Activated CD4-positive, CD25-positive, alpha-beta regulatory T cell treated with anti-CD3 and anti-CD28 coated beads, Interleukin-2, amount 50 U/mL, for 16 hours (primary cell): ENCODE measurements around the gene CLIC4.
"Not testable (repeated sequence)": the region's sequence is repeated elsewhere in the genome, so short reads cannot be mapped to it uniquely, and the experiment has no call there.

ENCODE experiments used
- DNase-seq: peaks from one replicate; pipeline ENCODE4 v3.0.0-alpha.2; 2020; ENCODE audit warnings: low read depth, low spot score

The CLIC4 gene

DNA sequence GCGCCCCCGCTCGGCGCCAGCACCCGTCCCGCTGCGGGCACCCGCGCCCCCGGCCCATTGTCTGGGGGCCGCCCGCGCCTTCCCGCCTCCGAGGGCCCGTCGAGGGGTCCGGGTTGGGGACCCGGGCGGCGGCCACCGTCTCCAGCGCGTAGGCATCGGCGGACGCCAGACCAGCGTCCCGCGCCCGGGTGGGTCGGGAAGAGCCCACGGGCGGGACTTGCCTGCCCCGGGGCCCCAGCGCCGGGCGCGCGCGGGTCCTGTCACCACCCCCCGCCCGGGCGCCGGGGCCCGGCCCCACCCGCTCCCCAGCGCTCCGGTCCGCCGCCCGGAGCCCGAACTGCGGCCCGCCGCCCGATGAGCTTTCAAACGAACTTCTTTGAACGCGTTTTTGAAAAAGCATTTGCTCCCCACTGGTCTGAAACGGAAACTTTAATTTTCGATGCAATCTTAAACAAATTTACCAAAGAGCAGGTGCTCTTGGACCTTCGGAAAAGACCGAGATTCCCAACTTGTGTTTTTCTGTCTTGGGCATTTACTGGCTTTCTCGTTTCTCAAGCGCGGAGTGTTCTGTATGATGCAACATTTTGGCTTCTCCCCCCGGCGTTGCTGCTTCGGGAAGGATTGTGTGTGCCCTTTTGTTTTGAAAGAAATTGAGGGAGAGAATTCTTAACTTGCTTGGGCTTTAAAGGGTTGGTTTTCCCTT is 615 bp downstream of the CLIC4 start:
- no peak for DNase-seq

DNA sequence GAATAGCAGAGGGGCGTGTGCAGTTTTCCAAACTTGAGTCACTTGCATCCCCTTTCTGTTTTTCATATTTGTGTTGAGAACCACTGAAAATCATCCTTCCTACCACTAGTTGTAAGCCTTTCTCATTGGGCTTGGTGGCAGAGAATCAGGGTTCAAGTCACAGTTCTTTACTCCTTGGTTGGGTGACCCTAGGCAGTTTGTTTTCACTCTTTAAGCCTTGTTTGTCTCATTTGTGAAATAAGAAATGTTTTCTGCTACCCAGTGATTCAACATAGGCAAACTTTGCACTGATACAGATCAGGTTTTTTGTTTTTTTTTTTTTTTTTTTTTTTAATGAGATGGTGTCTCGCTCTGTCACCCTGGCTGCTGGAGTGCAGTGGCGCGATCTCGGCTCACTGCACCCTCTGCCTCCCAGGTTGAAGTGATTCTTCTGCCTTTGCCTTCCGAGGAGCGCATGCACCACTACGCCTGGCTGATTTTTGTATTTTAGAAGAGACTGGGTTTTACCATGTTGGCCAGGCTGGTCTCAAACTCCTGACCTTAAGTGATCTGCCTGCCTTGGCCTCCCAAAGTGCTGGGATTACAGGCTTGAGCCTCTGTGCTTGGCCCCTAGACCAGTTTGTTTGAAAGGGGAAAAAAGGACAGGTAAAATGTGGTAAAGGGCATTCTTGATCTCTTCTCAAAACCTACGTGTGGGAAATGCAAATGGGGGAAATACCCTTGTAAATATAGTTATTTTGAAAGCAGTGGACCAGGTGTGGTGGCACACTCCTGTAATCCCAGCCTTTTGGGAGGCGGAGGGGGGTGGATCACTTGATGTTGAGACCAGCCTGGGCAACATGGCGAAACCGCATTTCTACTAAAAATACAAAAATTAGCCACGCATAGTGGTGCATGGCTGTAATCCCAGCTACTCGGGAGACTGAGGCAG is 3.2 kb downstream of the CLIC4 start:
- no peak for DNase-seq

DNA sequence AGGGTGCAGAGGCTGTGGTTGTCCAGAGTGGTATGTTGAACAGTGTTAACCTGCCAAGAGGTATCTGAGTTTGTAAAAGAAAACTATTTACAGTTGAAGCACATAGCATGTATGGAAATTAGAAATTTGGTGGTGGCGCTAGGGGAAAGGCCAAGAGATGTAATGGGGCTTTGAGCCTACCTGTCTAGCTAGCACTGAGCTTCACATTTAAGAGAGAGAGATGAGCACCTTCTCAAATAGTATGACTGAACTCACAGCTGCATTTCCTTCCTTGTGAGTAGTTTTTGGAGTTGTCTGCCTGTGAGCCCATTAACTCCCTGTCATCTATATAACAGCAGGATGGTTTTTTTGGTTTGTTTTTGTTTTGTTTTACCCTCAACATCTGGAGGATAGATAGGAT is 4.0 kb downstream of the CLIC4 start:
- no peak for DNase-seq

DNA sequence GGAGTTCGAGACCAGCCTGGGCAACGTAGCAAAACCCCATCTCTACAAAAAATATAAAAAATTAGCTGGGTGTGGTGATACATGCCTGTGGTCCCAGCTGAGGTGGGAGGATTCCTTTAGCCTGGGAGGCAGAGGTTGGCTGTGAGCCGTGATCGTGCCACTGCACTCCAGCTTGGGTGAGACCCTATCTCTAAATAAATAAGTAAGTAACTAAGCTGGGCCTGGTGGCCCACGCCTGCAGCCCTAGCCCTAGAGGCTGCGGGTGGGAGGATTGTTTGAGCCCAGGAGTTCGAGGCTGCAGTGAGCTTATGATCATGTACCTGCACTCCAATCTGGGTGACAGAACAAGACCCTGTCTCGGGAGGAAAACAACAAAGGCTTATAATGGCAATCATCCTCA is 4.6 kb downstream of the CLIC4 start:
- no peak for DNase-seq

DNA sequence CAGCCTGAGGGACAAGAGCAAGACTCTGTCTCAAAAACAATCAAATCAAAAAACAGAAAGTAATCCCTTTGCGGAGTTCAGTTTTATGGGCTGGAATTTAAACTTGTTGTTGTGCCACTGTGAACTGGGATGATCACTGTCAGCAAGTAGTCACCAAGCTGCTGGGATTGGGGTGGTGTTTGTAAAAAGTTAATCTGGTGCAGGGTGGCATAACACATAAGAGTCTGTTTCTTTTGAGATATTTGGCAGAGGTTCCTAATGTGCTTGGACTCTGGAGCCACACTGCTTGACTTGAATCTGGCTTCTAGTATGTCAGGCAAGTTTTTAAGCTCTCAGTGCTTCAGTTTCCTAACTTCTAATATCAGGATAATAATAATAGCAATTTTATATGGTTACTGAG is 6.6 kb downstream of the CLIC4 start:
- no peak for DNase-seq

DNA sequence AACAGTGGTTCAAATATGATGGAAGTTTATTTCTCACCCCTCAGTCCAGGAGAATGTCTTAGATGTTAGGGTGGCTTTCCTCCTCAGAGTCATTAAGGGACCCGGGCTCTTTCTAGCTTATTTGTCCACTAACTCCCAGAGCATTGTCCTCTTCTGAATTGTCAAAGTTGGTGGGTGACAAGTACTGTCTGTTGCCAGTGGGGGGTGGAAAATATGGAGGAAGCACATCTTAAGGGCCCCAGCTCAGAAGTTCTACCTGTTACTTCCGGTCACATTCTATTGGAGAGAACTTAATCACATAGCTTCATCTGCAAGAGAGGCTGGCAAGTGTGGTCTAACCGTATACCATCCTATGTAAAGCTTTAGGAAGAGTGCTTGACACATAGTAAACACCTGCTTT is 7.1 kb downstream of the CLIC4 start:
- DNase-seq: no peak

DNA sequence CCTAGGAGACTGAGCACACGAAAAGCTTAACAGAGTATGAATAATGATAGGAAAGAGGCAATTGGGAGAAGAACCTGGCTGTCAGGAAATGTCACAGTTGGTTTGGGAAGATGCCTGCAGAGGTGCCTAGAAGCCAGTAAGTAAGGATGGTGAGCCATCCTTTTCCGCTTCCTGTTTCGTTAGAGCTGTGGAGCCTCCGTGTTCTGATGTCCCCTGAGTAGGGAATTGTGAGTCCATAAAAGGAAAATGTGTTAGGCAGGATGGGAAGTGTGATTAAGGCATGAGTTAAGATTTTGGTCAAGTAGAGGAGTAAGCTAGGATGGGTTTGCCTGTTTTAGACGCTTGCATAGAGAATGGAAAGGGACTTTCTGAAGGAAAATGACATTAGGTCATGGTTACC is 9.0 kb downstream of the CLIC4 start:
- DNase-seq: no peak

DNA sequence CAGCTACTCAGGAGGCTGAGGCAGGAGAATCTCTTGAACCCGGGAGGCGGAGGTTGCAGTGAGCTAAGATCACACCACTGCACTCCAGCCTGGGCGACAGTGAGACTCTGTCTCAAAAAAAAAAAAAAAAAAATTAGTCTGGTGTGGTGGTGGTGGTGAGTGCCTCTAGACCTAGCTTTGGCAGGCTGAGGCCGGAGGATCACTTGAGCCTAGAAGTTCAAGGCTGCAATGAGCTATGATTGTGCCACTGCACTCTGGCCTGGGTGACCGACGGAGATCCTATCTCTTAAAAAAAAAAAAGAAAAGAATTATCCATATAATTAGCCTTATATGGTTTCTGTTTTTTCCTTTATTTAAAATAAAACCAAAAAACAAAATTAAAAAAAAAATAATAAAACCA is 10.1 kb downstream of the CLIC4 start:
- not testable (repeated sequence) for DNase-seq

DNA sequence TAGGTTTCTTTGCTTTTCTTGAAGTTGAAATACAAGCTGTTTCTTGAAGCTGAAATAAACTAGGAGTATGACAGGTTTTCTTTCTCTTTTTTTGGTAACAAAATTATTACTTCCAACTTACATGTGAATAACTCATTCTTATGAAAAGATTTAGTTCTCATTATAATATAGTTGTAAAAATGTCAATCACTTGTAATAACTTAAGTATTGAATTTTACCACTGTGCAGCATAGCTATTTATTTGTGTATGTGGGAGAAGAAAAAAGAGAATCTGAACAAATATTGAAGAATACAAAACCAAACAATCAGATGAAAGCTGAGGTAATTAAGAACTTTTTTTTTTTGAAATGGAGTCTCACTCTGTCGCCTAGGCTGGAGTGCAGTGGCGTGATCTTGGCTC is 11.1 kb downstream of the CLIC4 start:
- no peak for DNase-seq

DNA sequence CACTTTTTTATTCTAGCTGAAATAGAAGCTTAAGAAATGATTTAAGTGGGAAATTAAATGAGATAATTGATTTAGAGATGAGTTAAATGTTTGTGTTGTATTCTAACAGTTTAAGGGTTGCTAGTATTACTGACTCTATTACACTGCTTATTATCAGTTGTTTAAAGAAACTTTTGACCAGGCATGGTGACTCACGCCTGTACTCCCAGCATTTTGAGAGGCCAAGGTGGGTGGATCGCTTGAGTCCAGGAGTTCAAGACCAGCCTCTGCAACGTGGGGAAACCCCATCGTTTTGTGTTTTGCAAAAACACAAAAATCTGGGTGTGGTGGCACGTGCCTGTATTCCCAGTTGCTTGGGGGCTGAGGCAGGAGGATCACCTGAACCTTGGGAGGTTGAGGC is 14.2 kb downstream of the CLIC4 start:
- DNase-seq: no peak

DNA sequence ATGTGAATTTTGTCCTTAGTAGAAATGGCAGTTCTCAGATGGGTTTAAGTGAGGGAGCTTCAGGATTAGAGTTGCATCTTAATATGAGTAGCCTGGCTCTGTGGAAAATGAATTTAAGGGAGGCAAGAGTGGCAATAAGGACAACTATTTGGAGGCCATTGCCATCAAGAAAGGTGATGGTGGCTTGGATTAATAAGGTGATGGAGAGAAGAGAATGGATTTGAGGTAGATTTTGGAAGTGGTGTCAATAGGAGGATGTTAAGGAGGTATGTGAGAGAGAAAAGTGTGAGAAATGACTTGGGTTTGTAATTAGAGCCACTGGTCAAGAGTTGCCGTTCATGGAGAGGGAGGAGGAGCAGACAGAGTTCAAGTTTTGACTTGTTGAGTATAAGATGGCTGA is 16.3 kb downstream of the CLIC4 start:
- no peak for DNase-seq

DNA sequence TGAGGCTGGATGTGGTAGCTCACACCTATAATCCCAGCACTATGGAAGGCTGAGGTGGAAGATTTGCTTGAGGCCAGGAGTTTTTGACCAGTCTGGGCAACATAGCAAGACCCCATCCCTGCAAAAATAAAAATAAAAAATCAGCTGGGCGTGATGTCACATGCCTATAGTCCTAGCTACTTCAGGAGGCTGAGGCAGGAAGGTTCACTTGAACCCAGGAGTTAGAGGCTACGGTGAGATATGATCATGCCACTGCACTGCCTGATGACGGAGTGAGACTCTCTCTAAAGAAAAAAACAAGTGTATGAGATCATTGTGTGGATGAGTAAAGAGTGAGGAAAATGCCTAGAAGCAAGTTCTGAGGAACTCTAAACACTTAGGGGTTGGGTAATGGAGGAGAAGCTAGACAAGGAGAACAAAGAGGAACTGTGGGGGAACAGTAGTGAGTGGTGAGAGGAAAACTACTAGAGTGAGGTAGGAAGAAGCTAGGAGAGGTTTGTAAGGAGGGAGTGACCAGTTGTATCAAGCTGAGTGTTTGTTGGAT is 17.0 kb downstream of the CLIC4 start:
- no peak for DNase-seq

DNA sequence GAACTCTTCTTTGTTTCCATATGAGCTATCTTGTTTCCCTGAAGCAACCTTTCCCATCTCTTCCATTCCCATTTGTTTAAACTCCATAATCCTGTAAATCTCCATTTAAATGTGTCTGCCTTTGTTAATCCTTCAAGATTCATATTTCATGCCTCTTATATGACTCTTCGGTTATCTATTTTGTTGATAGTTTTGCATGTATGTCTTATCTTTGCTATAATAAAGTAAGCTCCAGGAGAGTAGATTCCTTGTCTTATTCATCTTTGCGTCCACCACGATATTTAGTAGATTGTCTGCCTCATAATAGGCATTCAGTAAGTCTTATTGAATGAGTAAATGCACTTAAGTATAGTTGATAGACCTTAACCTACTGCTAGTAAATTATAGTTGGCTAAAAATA is 18.4 kb downstream of the CLIC4 start:
- DNase-seq: no peak

DNA sequence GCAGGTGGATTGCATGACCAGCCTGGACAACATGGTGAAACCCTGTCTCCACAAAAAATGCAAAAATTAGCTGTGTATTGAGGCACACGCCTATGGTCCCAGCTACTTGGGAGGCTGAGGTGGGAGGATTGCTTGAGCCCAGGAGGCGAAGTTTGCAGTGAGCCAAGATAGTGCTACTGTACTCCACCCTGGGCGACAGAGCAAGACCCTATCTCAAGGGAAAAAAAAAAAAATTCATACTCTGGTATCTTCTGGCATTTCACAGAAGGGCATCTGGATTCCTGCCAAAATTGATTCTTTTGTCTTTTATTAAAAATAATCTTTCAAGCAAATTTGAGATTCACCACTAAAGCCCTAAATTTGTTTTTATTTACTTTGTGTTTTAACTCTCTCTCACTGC is 19.2 kb downstream of the CLIC4 start:
- no peak for DNase-seq

DNA sequence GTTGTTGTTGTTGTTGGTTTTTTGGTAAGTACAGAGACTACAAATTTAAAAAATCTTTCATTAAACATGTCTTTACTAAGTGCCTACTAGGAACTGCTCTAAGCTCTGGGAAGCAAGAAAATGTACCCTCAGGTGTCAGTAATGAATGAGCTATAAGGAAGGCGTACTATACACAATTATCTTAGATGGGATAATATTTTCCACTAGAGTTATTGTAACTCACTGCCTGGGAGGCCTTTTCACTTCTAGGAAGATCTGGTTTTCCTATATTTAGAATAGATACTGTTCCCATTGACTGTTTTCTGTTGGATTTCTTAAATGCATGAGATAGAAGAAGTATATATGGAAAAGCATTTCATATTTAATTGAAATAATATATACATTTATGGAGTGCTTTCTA is 19.6 kb downstream of the CLIC4 start:
- DNase-seq: no peak

DNA sequence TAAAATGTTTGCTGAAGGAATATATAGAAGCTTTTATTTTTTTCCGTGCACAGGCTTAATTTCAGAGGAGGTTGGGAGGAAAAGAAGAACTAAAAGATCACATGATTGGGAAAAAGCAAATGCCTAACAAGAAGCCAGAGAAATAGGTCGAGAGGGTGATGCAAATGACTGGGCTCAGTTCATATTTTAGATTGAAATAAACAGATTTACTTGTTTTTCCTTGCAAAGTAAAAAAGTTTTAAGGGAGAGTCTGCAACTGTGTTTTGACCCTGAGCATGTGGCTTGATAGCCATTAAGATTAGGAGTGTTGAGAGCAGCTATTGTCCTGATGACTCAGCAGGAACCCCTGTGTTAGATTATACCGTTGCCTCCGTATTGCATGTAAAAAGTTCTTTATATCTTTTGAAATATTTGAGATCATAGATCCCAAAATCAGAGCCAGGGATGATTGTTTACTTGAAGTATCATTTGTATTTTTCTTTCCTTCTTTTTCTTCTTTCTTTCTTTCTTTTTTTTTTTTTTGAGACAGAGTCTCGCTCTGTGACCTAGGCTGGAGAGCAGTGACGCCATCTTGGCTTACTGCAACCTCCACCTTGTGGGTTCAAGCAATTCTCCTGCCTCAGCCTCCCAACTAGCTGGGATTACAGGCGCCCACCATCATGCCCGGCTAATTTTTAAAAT is 20.2 kb downstream of the CLIC4 start:
- DNase-seq: no peak

DNA sequence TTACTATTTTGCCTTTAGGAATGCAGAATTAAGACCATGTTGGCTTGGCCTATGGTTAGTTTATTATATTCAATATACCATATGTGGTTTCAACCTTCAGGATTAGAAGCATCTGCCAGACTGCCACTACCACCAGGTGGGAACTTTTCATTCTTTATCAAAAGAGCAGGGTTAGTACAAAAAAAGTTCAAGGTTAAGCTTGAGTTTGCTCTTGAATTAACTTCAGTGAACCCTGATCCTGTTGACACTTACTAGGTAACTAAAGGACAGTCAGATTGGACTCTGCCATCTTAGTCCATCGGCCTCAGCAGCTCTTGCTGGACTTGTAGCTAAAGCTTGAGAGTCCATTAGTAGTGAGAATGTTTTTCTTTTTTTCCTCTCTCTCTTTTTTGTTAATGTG is 22.1 kb downstream of the CLIC4 start:
- DNase-seq: no peak

DNA sequence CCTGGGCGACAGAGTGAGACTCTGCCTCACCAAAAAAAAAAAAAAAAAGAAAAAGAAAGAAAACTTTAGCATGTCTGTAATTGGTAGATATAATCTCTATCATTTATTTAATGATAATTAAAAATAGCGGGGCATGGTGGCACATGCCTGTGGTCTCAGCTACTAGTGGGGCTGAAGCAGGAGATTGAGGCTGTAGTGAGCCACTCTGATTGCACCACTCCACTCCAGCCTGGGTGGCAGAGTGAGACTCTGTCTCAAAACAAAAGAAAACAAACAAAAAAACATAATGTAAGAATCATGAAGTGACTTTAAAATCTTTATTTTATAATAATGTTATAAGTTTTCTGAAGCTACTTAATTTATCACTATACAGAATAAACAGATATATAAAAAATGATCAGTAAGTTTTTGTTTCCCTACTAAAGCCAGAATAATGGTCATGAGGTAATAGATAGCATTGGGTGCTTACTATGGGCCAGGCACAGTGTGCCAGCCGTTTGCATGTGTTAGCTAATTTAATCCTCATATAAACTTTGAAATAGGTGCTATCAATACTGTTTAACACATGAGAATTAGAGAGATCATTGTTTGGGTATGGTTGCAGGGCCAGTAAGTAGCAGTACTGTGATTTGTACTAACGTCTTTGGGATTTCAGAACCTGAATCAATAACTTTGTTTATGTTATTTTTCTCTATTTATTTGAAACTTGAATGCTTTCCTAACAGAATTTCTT is 23.8 kb downstream of the CLIC4 start:
- DNase-seq: no peak

DNA sequence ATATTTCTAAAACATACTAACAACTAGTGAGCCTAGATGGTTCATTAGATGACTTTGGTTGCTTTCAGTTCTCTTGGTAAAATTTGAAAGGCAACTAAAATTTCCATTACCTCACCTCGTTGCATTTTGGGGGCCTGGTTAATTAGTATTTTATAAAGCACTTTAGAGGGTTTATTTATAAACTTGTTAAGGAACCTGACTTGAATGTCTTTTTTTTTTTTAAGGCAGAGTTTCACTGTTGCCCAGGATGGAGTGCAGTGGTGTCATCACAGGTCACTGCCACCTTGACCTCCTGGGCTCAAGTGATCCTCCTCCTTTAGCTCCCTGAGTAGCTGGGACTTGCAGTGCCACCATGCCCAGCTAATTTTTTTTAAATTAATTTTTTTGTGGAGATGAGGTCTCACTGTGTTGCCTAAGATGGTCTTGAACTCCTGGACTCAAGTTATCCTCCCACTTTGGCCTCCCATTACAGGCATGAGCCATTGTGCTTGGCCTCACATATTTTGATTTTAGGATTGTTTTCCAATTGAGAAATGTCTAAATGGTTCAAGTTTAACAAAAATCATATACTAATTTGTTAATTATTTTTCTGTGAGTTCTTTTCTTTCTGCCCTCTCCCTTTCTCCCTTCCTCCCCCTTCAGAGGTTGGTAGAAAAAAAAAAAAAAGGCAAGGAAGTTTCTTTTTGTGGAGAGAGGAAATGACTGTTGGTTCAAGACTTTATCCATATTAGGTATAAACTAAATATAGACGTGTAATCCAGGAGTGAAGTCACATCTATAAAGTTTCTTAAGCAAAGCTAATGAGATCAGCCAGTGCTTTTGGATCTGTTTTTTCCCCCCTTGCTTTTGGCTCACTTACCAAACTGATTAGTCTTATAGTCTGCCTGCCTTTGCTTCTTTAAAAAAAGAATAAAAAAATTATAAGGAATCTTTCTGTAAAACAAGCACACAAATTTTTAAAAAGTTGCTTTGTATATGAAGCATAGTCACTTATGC is 24.7 kb downstream of the CLIC4 start:
- no peak for DNase-seq

DNA sequence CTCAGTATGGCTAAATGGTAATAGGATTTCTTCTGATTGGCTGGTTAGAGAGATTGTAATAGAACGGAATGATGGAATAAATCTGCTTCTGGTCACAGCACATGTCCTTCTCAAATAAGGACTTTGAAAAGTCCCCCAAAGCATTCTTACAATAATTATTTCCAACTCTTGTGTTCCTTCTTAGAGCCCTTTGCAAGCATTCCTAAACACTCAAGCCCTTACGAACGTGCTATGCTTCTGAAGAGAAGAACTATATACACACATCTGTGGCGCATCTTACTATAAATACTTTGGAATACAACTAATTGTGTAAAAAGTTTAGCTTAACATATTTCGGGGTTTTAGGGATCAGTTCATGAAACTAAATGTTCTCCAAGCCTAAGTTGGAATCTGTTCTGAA is 25.6 kb downstream of the CLIC4 start:
- no peak for DNase-seq
